ENCODE measurements around the gene CPD.
"Not testable (repeated sequence)": the region's sequence is repeated elsewhere in the genome, so short reads cannot be mapped to it uniquely, and the experiment has no call there.

The CPD gene

GRCh38 chr17:30341703-30342249, 37.0 kb upstream of the CPD start:
- H3K4me2 ChIP-seq (ENCODE audit: low read length) = no peak overlapping the region
- no peak overlapping the region for H3K27ac ChIP-seq
- peaks cover 15% of the 10 kb centered on the region for H3K4me1 ChIP-seq
- H3K4me3 ChIP-seq (ENCODE audit: low read depth, low read length) = no peak overlapping the region
- no peak overlapping the region for H3K9ac ChIP-seq
- TF ChIP-seq CTCF (IDR thresholded peaks at IDR 0.05) = no peak
- no peaks in the 10 kb centered on the region for H3K27me3 ChIP-seq (ENCODE audit: control insufficient read depth, insufficient read depth, low read length)
- H3K36me3 ChIP-seq (ENCODE audit: control insufficient read depth, insufficient read depth, low read length) = no peaks in the 10 kb centered on the region
- no peak overlapping the region for H2AFZ ChIP-seq
- H3K79me2 ChIP-seq = no peaks in the 10 kb centered on the region
- no peaks in the 10 kb centered on the region for H3K9me3 ChIP-seq (ENCODE audit: control insufficient read depth, low read length)

- H3K27me3 ChIP-seq (ENCODE audit: control insufficient read depth, insufficient read depth, low read length); H3K79me2 ChIP-seq; H3K27ac ChIP-seq; H3K4me3 ChIP-seq (ENCODE audit: low read depth, low read length); H3K9me3 ChIP-seq (ENCODE audit: control insufficient read depth, low read length); H3K36me3 ChIP-seq (ENCODE audit: control insufficient read depth, insufficient read depth, low read length); H3K4me2 ChIP-seq (ENCODE audit: low read length); H3K9ac ChIP-seq: not testable (repeated sequence)
- peak overlapping the region; percentile 93 for H2AFZ ChIP-seq
- H3K4me1 ChIP-seq = peaks cover 15% of the 10 kb centered on the region
Observed at GRCh38 chr17:30343244-30343643, 35.5 kb upstream of the CPD start.

- Histone ChIP-seq H3K79me2 (no peaks in the 10 kb centered on the region), H2AFZ (peak overlapping the region; percentile 93), H3K36me3 (ENCODE audit: control insufficient read depth, insufficient read depth, low read length) (no peaks in the 10 kb centered on the region), H3K27me3 (ENCODE audit: control insufficient read depth, insufficient read depth, low read length) (no peaks in the 10 kb centered on the region), H3K9me3 (ENCODE audit: control insufficient read depth, low read length) (no peaks in the 10 kb centered on the region), H3K4me3 (ENCODE audit: low read depth, low read length) (peak overlapping the region; percentile 3), H3K4me1 (peaks cover 15% of the 10 kb centered on the region), H3K4me2 (ENCODE audit: low read length) (peak overlapping the region; percentile 51), H3K9ac (no peak overlapping the region), H3K27ac (peak overlapping the region; percentile 55)
- TF ChIP-seq CTCF (IDR thresholded peaks at IDR 0.05) = no peak
Observed at GRCh38 chr17:30343796-30344195, 34.9 kb upstream of the CPD start.

GRCh38 chr17:30344283-30345088, 34.2 kb upstream of the CPD start:
- H3K4me3 ChIP-seq (ENCODE audit: low read depth, low read length) = peak overlapping the region; percentile 3
- H2AFZ ChIP-seq = peak overlapping the region; percentile 93
- peak overlapping the region; percentile 55 for H3K27ac ChIP-seq
- peaks cover 15% of the 10 kb centered on the region for H3K4me1 ChIP-seq
- H3K27me3 ChIP-seq (ENCODE audit: control insufficient read depth, insufficient read depth, low read length) = no peaks in the 10 kb centered on the region
- no peaks in the 10 kb centered on the region for H3K9me3 ChIP-seq (ENCODE audit: control insufficient read depth, low read length)
- H3K36me3 ChIP-seq (ENCODE audit: control insufficient read depth, insufficient read depth, low read length) = no peaks in the 10 kb centered on the region
- H3K79me2 ChIP-seq = no peaks in the 10 kb centered on the region
- no peak overlapping the region for H3K9ac ChIP-seq
- H3K4me2 ChIP-seq (ENCODE audit: low read length) = peak overlapping the region; percentile 51
- TF ChIP-seq CTCF (IDR thresholded peaks at IDR 0.05) = no peak

GRCh38 chr17:30345089-30345433, 33.7 kb upstream of the CPD start:
- peaks cover 15% of the 10 kb centered on the region for H3K4me1 ChIP-seq
- H3K4me3 ChIP-seq (ENCODE audit: low read depth, low read length) = no peak overlapping the region
- peak overlapping the region; percentile 51 for H3K4me2 ChIP-seq (ENCODE audit: low read length)
- no peak overlapping the region for H3K9ac ChIP-seq
- no peak for TF ChIP-seq CTCF (IDR thresholded peaks at IDR 0.05)
- peak overlapping the region; percentile 93 for H2AFZ ChIP-seq
- no peaks in the 10 kb centered on the region for H3K79me2 ChIP-seq
- H3K9me3 ChIP-seq (ENCODE audit: control insufficient read depth, low read length) = no peaks in the 10 kb centered on the region
- H3K36me3 ChIP-seq (ENCODE audit: control insufficient read depth, insufficient read depth, low read length) = no peaks in the 10 kb centered on the region
- H3K27ac ChIP-seq = peak overlapping the region; percentile 55
- no peaks in the 10 kb centered on the region for H3K27me3 ChIP-seq (ENCODE audit: control insufficient read depth, insufficient read depth, low read length)
